GM04503 (cell line): ENCODE measurements around the gene RSPH9.
A peak's percentile ranks its signal among the peaks of the same experiment; 100 is the strongest.
"Not testable (repeated sequence)": the region's sequence is repeated elsewhere in the genome, so short reads cannot be mapped to it uniquely, and the experiment has no call there.

Experiments
- DNase-seq: peaks from one replicate; pipeline ENCODE4 v3.0.0-alpha.2; 2012; ENCODE audit warnings: low read depth

Gene RSPH9

DNA sequence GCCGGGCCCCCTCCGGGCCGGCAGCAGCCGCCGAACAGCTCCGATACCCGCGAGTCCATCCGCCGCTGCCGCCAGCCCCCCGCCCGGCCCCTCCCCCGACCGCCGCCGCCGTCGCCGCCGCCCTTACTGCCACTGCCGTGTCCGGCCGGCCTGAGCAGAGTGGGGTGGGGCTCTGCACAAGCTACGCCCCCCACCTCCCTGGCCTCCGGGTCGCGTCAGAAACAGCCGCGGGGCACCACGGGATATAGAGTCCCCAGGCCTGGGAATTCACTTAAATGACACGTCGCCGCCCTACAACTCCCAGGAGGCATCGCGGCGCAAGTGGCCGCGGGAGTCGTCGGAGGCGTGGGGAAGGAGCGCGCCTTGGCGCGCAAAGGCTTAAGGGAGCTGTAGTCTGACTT is 15.7 kb upstream of the RSPH9 start, which contains the start of gene GTPBP2:
Gene GTPBP2, minus strand, starts transcription at position 161 of the 401 bp plus-strand sequence. Its CDS starts 102 bp downstream, at position 59.
- DNase-seq, result peak; percentile 92

DNA sequence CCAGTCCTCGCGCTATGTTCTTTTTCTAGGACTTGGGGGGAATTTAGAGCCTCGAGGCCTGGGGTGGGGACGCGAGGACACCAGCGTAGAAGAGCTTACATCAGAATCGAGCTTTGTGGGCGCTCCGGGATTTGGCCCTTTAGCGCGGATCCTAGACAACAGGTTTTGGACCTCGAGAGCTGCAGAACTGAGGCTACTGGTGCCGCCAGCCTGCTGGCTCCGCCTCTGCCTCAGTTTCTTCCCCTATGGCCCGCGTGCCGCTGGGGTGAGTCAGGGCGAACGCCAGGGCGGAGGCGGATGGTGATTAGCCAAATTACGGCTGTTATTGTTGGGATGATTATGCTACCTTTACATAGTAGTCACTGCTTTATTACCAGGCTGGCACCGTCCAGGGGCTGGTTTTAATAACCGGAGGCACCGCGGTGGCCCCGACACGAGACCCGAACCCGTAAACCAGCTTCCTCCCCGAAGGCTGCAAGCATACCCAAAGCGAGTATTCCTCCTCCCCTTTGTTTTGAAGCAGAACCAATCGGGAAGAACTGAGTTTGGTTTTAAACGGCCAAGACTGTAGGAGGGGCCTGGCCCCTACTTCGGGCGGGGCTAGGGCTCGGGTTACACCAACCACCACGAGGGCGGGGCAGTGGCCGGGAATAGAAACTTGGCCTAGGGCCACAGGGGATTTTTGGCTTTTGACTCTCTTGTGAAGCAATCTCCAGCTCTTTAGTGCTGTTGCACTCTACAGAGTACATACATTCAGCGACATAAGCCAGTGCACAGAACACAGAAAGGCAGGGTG is 15.1 kb upstream of the RSPH9 start:
- peak; percentile 91 for DNase-seq

DNA sequence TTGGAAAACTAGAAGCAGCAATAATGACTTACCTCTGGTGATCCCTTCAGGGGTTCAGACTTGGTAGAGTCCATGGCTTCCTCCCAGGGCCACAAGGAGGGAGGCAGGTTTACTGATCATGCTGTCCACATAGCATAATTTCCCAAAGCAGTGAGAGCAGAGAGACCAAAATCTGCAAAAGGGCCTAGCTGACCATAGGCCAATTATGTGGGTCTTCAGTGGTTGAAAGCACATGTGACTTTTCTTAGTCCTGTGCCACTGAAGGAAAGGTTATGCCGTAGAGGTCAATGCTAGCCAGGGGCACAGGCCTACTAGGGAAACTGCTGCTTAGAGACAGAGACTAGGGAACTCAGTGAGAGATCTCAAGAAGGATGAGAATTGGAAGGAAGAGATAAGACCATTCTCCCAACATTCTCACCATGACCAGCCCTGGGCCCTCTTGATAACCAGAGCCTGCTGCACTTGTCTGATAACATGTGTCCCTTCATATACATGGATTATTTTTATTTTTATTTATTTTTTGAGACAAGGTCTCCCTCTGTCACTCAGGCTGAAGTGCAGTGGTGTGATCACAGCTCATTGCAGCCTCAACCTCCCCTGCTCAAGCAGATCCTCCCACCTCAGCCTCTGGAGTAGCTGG is 13.7 kb upstream of the RSPH9 start:
- no peak for DNase-seq

DNA sequence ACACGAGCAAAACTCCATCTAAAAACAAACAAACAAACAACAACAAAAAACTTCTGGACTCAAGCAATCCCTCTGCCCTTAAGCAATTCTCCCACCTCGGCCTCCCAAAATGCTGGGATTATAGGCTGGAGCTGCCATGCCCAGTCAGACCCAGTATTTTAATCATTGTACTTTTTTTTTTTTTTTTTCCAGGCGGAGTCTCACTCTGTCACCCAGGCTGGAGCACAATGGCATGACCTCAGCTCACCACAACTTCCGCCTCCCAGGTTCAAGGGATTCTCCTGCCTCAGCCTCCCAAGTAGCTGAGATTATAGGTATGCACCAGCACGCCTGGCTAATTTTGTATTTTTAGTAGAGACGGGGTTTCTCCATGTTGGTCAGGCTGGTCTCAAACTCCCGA is 11.8 kb upstream of the RSPH9 start:
- not testable (repeated sequence) for DNase-seq

DNA sequence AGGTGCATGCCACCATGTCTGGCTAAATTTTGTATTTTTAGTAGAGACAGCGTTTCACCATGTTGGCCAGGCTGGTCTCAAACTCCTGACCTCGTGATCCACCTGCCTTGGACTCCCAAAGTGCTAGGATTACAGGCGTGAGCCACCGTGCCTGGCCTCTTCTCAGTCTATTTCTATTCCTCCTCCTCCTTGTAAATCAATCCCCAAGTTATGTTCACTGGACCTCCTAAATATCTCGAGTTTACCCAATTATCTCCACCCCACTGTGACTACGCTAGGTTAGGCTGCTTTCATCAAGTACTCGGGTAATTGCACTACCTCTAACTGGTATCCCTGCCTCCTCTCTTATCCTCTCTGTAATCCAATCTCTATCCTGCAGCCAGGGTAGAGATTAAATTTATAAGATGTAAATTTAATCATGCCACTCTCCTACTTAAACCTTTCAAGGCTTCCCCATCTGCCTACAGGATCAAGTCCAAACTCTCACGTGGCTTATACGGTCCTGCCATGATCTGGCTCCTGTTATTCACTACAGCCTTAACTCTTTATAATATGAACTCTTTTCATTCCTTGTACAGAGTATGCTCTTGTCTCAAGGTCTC is 10.0 kb upstream of the RSPH9 start:
- no peak for DNase-seq

DNA sequence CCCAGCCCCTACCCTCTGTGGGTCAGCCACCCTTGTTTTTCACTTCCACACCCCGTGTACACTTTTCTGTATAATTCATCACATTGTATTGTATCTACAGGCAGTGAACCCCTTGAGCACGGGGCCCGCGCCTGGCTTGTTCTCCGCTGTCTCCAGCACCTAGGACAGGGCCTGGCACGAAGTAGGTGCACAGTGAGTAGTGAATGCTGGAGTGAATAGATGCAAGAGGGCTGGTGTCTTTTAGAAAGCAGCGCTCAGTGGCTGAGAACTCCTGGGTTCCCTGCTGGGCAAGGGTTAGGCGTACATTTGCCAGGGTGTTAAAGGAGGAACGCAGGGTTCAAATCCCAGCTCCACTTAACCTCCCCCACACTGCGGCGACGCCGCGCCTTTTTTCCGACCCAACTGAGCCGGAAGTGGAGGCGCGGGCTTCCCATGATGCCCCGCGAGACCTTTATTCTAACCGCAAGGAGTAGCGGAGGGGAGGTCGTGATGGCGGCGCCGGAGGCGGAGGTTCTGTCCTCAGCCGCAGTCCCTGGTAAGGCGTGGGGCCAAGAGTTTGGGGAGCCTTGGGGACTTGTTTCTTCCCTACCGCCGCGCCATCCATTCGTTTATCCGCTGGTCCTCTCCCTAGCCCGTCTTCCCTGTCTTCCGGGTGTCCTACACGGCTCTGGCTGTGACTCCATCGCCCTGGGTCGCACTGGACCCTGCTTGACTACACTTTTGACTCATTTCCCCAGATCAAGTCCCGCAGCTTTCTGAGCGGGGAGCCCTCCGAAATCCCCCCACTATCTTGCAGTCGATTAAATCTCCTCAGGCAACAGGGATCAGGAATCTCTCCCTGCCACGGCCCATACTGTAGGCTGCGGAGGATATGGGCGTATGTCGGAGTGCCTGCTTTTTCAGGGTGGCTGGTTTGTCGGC is 9.2 kb upstream of the RSPH9 start, which contains the start of gene MAD2L1BP:
Gene MAD2L1BP, plus strand, starts transcription at position 454 of the 921 bp plus-strand sequence. Its CDS starts 36 bp downstream, at position 490.
- DNase-seq, result no peak

DNA sequence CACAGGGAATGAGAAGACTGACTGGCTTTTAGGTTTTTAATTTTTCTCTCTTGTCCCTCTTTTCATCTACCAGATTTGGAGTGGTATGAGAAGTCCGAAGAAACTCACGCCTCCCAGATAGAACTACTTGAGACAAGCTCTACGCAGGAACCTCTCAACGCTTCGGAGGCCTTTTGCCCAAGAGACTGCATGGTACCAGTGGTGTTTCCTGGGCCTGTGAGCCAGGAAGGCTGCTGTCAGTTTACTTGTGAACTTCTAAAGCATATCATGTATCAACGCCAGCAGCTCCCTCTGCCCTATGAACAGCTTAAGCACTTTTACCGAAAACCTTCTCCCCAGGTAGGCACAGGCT is 8.6 kb upstream of the RSPH9 start:
- no peak for DNase-seq

DNA sequence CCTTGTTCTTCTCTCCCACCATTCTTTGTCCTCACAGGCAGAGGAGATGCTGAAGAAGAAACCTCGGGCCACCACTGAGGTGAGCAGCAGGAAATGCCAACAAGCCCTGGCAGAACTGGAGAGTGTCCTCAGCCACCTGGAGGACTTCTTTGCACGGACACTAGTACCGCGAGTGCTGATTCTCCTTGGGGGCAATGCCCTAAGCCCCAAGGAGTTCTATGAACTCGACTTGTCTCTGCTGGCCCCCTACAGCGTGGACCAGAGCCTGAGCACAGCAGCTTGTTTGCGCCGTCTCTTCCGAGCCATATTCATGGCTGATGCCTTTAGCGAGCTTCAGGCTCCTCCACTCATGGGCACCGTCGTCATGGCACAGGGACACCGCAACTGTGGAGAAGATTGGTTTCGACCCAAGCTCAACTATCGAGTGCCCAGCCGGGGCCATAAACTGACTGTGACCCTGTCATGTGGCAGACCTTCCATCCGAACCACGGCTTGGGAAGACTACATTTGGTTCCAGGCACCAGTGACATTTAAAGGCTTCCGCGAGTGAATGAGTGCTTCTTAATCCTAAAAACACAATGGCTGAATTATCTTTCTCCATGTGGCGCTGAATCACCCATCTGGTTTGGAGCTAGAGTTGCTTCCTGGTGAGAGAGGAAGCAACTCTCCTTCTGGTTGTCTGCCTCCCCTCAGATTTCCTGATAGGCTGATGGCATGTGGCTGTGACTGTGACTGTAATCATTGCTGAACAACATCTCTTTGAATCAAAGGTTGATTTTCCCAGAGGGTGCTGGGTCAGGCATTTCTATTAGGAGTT is 4.6 kb upstream of the RSPH9 start:
- DNase-seq, result no peak

DNA sequence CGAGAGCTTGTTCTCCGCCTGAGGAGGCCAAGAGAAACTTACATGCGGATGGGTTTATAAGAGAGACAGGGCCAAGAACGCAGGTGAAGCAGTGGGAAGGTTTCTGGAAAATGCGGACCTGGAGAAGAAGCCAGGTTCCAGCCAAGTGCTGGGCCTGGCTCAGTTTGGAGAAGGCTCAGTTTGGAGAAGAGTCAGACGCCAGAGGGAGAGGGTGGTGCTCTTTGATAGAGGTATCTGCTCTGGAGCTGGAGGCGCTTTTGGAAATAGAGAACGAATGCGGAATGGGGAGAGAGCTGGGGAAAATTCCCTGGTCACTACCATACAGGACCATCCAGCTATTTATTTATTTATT is 753 bp downstream of the RSPH9 start:
- DNase-seq, result no peak

DNA sequence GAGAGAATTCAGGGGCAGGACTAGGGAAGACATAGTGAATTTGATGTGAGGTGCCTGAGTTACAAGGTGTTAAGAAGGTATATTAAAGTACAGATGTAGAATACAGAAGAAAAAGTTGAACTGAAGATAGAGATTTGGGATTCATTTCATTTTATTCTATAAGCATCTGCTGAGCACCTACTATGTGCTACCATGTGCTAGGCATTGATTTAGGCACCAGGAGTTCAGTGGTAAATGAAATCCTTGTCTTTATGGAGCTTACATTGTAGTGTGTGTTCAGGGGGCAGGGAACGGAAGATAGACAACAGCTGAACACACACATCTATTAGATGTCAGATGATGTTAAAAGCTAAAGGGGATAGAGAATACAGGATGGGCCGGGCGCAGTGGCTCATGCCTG is 2.8 kb downstream of the RSPH9 start:
- no peak for DNase-seq

DNA sequence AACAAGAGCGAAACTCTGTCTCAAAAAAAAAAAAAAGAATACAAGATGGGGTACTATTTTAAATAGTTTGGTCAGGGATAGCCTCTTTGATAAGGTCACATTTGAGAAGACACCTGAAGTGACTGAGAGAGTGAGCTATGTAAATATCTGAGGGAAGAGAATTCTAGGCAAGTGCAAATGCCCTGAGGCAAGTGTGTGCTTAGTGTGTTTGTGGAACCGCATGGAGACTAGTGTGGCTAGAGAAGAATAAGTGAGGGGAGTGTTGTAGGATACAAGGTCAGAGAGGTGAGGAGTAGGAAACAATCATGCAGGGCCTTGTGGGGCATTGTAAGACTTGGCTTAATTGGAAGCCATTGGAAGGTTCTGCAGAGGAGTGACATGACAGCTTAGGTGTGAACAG is 3.4 kb downstream of the RSPH9 start:
- no peak for DNase-seq

DNA sequence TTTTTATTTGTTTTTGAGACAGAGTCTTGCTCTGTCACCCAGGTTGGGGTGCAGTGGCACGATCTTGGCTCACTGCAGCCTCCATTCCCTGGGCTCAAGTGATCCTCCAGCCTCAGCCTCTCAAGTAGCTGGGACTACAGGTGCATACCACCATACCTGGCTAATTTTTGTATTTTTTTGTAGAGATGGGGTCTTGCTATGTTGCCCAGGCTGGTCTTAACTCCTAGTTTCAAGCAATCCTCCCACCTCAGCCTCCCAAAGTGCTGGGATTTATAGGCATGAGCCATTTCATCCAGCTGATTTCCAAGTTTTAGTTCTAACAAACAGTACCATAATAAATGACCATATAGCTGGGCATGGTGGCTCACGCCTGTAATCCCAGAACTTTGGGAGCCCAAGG is 8.0 kb downstream of the RSPH9 start:
- DNase-seq, result not testable (repeated sequence)

DNA sequence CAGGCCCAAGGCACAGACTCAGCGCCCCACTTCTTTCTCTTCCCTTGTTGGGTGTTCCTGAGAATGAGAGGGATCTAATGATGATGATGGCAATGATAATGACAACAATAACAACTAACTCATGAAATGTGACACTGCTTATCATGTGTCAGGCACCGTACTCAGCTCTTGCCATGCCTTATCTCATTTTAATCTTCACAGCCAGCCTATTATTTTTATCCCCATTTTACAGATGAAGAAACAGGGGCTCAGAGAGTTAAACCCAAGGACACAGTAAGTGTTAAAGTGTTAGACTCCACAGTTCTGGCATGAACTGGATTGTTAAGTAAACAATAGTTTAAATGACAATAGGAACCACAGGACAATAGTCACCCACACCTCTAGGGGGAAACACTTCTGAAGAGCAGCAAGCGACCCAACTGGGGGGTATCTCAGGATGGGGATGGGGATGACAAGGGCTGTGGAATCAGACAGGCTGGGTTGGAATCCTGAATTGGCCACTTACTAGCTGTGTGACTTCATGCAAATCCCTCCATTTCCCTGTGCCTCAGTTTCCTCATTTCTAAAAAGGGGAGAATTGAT is 12.5 kb downstream of the RSPH9 start:
- no peak for DNase-seq

DNA sequence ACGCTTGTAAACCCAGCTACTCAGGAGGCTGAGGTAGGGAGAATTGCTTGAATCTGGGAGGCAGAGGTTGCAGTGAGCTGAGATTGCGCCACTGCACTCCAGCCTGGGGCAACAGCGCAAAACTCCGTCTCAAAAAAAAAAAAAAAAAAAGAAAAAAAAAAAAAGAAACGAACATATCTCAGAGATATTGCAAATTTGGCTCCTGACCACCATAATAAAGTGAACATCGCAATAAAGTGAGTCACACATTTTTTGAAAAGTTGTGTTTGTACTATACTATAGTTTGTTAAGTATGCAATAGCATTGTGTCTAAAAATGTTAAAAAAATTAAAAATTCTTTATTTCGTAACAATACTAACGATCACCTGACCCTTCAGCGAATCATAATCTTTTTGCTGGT is 13.3 kb downstream of the RSPH9 start:
- no peak for DNase-seq

DNA sequence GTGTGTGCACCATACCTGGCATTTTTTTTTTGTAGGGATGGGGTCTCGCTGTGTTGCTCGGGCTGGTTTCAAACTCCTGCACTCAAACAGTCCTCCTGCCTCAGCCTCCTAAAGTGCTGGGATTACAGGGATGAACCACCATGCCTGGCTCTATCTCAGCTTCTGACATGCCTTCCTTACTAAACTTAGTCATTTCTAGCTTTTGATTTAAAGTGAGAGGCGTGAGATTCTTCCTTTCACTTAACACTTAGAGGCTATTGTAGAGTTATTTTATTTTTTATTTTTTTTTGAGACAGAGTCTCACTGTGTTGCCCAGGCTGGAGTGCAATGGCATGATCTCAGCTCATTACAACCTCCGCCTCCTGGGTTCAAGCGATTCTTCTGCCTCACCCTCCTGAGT is 18.1 kb downstream of the RSPH9 start:
- DNase-seq, result not testable (repeated sequence)

DNA sequence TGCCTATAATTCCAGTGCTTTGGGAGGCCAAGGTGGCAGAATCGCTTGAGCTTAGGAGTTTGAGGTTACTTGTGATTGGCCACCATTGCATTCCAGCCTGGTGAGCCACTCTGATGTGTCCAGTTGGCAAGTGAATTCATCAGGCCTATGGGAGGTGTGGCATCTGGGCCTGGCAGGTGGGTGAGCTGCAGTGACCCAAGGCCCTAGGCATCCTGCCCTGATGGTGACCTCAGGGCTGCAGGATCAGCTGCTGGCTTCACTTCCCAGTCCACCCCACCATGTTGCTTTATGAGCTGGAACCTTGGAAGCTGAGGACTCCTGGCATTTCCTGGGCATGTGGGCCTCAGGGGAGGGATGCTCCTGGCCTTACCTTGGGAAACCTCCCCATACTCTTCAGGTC is 20.5 kb downstream of the RSPH9 start:
- no peak for DNase-seq

DNA sequence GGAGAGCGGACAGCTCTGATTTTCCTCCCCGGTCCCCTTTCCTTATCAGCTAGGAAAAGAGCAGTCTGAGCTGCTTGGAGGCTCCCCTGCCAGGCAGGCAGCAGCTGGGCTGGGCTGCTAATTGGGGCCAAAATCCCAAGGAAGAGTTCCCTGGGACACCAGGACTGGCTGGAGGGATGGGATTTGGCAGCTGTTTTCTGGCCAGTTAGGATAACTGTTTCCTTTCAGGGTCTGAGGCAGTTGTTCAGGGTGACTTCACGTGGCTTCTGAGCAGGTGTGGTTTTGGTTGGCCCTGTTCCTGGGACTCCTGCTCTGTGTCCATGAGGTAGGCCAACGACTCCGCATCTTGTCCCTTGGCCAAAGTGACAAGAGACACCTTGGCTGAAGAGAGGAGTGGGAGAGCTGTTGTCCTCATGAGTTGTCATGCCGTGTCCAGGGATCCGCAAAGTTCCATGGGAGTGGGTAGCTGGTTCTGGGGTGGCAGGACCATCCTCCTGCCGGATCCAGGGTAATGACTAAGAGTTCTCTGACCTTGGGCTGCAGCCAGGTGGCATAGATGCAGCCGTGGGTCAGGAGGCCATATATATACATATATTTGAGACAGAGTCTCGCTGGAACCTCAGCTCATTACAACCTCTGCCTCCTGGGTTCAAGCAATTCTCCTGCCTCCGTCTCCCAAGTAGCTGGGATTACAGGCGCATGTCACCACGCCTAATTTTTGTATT is 21.5 kb downstream of the RSPH9 start:
- DNase-seq, result no peak

DNA sequence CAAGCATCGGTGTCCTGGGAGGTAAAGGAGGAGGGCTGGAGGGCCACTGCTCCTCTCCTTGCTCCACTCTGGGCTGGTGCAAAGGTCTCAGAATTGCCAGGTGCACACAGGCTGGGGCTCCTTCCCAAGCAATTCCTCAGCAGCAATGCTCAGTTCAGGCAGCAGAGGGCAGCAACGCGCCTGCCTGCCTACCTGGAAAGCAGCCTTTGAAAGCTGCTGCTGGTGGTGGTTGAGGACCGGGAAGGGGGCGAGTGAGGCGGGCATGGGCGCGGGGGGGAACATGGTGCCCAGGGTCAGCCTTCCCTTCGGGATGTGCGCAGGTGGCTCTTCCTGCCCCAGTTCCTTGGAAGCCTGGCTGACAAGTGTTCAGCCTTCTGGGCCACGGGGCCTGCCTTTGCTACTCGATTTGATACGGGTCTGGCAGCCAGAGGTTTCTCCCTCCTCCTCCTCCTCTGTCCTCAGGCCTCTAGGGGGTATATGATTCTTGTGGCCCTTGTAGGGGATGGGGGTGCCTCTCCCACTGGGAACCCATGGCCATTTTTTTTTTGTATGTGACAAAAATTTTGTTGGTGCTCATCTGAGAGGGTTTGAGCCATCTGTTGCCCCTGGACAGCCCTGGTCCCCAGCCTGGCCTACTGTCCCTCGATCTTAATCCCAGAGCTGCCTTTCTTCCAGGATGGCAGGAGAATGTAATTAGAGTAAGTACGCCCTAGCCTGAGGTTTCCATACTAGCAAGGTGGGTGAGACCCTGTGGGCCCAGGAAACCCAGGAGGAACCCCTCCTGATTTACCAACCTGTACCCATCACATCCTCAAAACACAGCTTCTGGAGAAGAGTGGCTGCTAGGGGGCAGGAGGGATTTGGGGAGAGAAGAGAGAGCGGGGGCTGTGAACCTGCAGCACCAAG is 22.7 kb downstream of the RSPH9 start:
- no peak for DNase-seq
